CD4-positive, alpha-beta T cell (primary cell): ENCODE data around the gene BBS1. TPM values are rescaled to one million over a fixed set of nuclear protein-coding genes. Genes with fewer than 3 reads are reported as not detected.

ENCODE experiments used
- ATAC-seq: fragments of 200-7000 bp; cut with Tn5 transposase; one replicate; pipeline ENCODE4 v1.10.0; 2022; ENCODE audit warnings: mild to moderate bottlenecking; ENCODE audit not compliant: poor library complexity
- CTCF ChIA-PET: fragments of 350-600 bp; sonication (Branson Sonifier 250); formaldehyde crosslinking; loops from one replicate; lab custom pipeline; 2021; ENCODE audit warnings: antibody characterized with exemption, inconsistent platforms; lab: Charles Lee
- POLR2A ChIA-PET: fragments of 350-600 bp; sonication (Branson Sonifier 250); formaldehyde crosslinking; loops from one replicate; lab custom pipeline; 2021; ENCODE audit warnings: antibody characterized with exemption, inconsistent platforms; lab: Charles Lee
- DNase-seq, 14 experiments: peaks; one replicate each; pipeline ENCODE4 v3.0.0-alpha.2; 2013 to 2020; ENCODE audit warnings: mixed read lengths in 2 of 14
- H3K27ac ChIP-seq, 2 donors: one replicate each; pipeline versions ENCODE4 v1.5.1 to v1.7.0; 2013; ENCODE audit warnings: low read length in 2 of 2, low read depth in 1 of 2, mild to moderate bottlenecking in 1 of 2
- H3K27me3 ChIP-seq, 2 experiments: 1 replicate in 1 of 2; 2 replicates in 1 of 2; pipeline versions ENCODE4 v1.6.1 to v1.7.0; 2013; ENCODE audit warnings: low read length in 2 of 2, control low read depth in 1 of 2, mild to moderate bottlenecking in 1 of 2, moderate library complexity in 1 of 2; ENCODE audit not compliant: insufficient read depth in 2 of 2, control insufficient read depth in 1 of 2
- H3K36me3 ChIP-seq: one replicate; pipeline ENCODE4 v1.6.1; 2013; ENCODE audit warnings: low read length, control low read depth; ENCODE audit not compliant: insufficient read depth
- H3K4me1 ChIP-seq: one replicate; pipeline ENCODE4 v1.6.1; 2013; ENCODE audit warnings: low read length, control low read depth; ENCODE audit not compliant: insufficient read depth
- H3K4me3 ChIP-seq: one replicate; pipeline ENCODE4 v1.5.1; 2013; ENCODE audit warnings: mild to moderate bottlenecking, low read length, moderate library complexity
- H3K9me3 ChIP-seq, 2 experiments: 1 replicate in 1 of 2; 2 replicates in 1 of 2; pipeline versions ENCODE4 v1.6.1 to v1.7.0; 2013; ENCODE audit warnings: low read length in 2 of 2, mild to moderate bottlenecking in 2 of 2, control low read depth in 1 of 2, moderate library complexity in 1 of 2; ENCODE audit not compliant: control insufficient read depth in 1 of 2, insufficient read depth in 1 of 2
- H3K27ac Mint-ChIP-seq: one replicate; pipeline ENCODE4 v1.8.0; 2020; ENCODE audit warnings: mixed read lengths
- H3K27me3 Mint-ChIP-seq: one replicate; pipeline ENCODE4 v1.8.0; 2021; ENCODE audit warnings: mixed read lengths
- H3K36me3 Mint-ChIP-seq: one replicate; pipeline ENCODE4 v1.8.0; 2021; ENCODE audit warnings: low read depth, mixed read lengths
- H3K4me1 Mint-ChIP-seq: one replicate; pipeline ENCODE4 v1.8.0; 2021; ENCODE audit warnings: low read depth, mixed read lengths
- H3K4me3 Mint-ChIP-seq: one replicate; pipeline ENCODE4 v1.8.0; 2020; ENCODE audit warnings: mild to moderate bottlenecking, mixed read lengths
- H3K9me3 Mint-ChIP-seq: one replicate; pipeline ENCODE4 v1.8.0; 2020; ENCODE audit warnings: mixed read lengths
- intact Hi-C, 2 experiments: fragments of 100-400 bp; cut with DNase I in 1 of 2; cut with micrococcal nuclease in 1 of 2; formaldehyde crosslinking; loops; one replicate each; pipeline versions ENCODE4 v1.15.1 to v1.9.0; 2023 to 2025; cut with DNase I, micrococcal nuclease
- total RNA-seq, 174 experiments: library from RNA in 2 of 174; stranded (reverse) in 2 of 174; gene quantifications; one replicate each; pipeline ENCODE4 v1.2.3 and lab custom pipeline; 2021 to 2026
- TF ChIP-seq, protein P1 (sequence below): fragments of 200-600 bp; IDR thresholded peaks from one replicate; pipeline ENCODE4 v1.8.0; 2022; ENCODE audit warnings: antibody characterized with exemption, mild to moderate bottlenecking

BBS1 gene
- total RNA-seq, 2 experiments from 2014 or later = 11.7 to 11.9 TPM

DNA sequence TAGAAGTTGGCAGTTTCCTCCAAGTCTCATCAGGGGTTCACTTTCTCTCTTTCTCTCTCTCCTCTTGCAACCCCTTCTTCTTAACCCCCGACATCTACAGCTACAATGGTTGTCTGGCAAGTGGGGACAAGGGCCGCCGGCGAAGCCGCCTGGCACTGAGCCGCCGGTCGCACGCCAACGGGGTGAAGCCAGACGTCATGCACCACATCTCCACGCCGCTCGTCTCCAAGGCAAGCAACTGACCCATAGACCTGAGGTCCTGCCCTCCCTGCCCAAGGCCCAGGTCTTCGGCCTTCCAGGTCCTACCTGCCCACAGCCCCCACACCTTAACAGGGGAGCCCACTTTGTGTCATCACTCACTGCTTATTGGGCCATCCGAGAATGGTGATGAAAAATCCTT lies 39.3 kb upstream of the BBS1 start:
- ATAC-seq = no peak
- no peak for DNase-seq
- Histone ChIP-seq H3K4me3 (no peak overlapping the region), H3K27ac (no peak overlapping the region), H3K4me1 (peaks cover 19% of the 10 kb centered on the region), H3K27me3 (no peaks in the 10 kb centered on the region), H3K36me3 (peaks cover 30% of the 10 kb centered on the region), H3K9me3 (no peaks in the 10 kb centered on the region)
- TF ChIP-seq, protein P1, sequence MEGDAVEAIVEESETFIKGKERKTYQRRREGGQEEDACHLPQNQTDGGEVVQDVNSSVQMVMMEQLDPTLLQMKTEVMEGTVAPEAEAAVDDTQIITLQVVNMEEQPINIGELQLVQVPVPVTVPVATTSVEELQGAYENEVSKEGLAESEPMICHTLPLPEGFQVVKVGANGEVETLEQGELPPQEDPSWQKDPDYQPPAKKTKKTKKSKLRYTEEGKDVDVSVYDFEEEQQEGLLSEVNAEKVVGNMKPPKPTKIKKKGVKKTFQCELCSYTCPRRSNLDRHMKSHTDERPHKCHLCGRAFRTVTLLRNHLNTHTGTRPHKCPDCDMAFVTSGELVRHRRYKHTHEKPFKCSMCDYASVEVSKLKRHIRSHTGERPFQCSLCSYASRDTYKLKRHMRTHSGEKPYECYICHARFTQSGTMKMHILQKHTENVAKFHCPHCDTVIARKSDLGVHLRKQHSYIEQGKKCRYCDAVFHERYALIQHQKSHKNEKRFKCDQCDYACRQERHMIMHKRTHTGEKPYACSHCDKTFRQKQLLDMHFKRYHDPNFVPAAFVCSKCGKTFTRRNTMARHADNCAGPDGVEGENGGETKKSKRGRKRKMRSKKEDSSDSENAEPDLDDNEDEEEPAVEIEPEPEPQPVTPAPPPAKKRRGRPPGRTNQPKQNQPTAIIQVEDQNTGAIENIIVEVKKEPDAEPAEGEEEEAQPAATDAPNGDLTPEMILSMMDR = no peak
- peaks cover 18% of the 10 kb centered on the region for H3K4me1 Mint-ChIP-seq
- CTCF ChIA-PET = interaction anchor here (0.7 kb wide), 1 partner anchor 32 kb away, joined by 3 read pairs; the partner anchor contains the start of gene MRPL11
- POLR2A ChIA-PET = interaction anchor here (1.1 kb wide), 1 partner anchor 8 kb away, joined by 5 read pairs; the partner anchor contains the start of gene DPP3
- H3K4me3 Mint-ChIP-seq = peak overlapping the region; percentile 48
- H3K9me3 Mint-ChIP-seq = no peaks in the 10 kb centered on the region
- no peak overlapping the region for H3K27ac Mint-ChIP-seq
- intact Hi-C loops = loop anchor here in 1 of 2 experiments (5.0 kb wide), 1 partner anchor 121 kb away; the partner anchor contains the start of genes CCDC87 and CCS
- H3K36me3 Mint-ChIP-seq = peaks cover 22% of the 10 kb centered on the region
- no peaks in the 10 kb centered on the region for H3K27me3 Mint-ChIP-seq

DNA sequence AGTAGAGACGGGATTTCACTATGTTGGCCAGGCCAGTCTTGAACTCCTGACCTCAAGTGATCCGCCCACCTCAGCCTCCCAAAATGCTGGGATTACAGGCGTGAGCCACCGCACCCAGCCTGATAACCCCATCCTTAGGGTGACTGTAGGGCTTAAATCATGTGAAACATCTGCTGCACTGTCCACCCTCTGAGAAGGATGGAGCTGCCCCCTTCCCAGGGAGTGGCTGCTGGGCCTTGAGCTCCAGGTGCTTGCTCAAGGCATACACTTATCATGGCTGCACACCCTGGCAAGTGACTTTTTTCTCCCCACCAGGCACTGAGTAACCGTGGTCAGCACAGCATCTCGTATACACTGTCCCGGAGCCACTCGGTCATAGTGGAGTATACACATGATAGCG lies 38.4 kb upstream of the BBS1 start:
- DNase-seq (no peak), ATAC-seq (no peak)
- no peaks in the 10 kb centered on the region for H3K9me3 Mint-ChIP-seq
- Histone ChIP-seq H3K36me3 (peaks cover 30% of the 10 kb centered on the region), H3K27ac (no peak overlapping the region), H3K27me3 (no peaks in the 10 kb centered on the region), H3K4me1 (peaks cover 15% of the 10 kb centered on the region), H3K4me3 (no peak overlapping the region), H3K9me3 (no peaks in the 10 kb centered on the region)
- no peak overlapping the region for H3K4me3 Mint-ChIP-seq
- no peaks in the 10 kb centered on the region for H3K27me3 Mint-ChIP-seq
- CTCF ChIA-PET = interaction anchor here (0.7 kb wide), 1 partner anchor 33 kb away, joined by 3 read pairs; the partner anchor contains the start of gene MRPL11
- TF ChIP-seq, protein P1 = no peak
- POLR2A ChIA-PET = no interaction called here
- H3K27ac Mint-ChIP-seq = no peak overlapping the region
- intact Hi-C loops = loop anchor here in 1 of 2 experiments (5.0 kb wide), 1 partner anchor 120 kb away; the partner anchor contains the start of genes CCDC87 and CCS
- peaks cover 26% of the 10 kb centered on the region for H3K36me3 Mint-ChIP-seq
- H3K4me1 Mint-ChIP-seq = peaks cover 19% of the 10 kb centered on the region

DNA sequence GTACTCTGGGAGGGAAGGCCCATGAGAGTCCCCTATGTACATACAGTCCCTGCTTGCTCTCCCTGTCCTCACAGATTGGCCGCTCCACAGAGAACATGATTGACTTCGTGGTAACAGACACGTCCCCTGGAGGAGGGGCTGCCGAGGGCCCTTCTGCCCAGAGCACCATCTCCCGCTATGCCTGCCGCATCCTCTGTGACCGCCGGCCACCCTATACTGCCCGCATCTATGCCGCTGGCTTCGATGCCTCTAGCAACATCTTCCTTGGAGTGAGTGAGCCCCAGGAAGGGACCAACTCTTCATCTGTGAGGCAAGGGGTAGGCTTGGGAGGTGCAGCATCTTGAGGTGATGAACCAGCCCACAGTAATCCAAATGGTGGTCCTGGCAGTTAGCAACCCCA lies 37.3 kb upstream of the BBS1 start:
- peaks cover 26% of the 10 kb centered on the region for H3K36me3 Mint-ChIP-seq
- H3K27me3 ChIP-seq = no peaks in the 10 kb centered on the region
- no peaks in the 10 kb centered on the region for H3K9me3 ChIP-seq
- no peak overlapping the region for H3K4me3 ChIP-seq
- intact Hi-C loops = loop anchor here in 1 of 2 experiments (5.0 kb wide), 1 partner anchor 119 kb away; the partner anchor contains the start of genes CCDC87 and CCS
- H3K27me3 Mint-ChIP-seq = no peaks in the 10 kb centered on the region
- peaks cover 14% of the 10 kb centered on the region for H3K4me1 Mint-ChIP-seq
- DNase-seq = no peak
- no peak for ATAC-seq
- CTCF ChIA-PET = no interaction called here
- no peaks in the 10 kb centered on the region for H3K9me3 Mint-ChIP-seq
- POLR2A ChIA-PET = no interaction called here
- TF ChIP-seq, protein P1 = no peak
- no peak overlapping the region for H3K27ac Mint-ChIP-seq
- H3K4me1 ChIP-seq = peaks cover 5% of the 10 kb centered on the region
- no peak overlapping the region for H3K27ac ChIP-seq
- H3K4me3 Mint-ChIP-seq = no peak overlapping the region
- peaks cover 30% of the 10 kb centered on the region for H3K36me3 ChIP-seq
